ENCODE results near the gene EIF3D.
A peak's percentile ranks its signal among the peaks of the same experiment; 100 is the strongest.

The EIF3D gene

DNA sequence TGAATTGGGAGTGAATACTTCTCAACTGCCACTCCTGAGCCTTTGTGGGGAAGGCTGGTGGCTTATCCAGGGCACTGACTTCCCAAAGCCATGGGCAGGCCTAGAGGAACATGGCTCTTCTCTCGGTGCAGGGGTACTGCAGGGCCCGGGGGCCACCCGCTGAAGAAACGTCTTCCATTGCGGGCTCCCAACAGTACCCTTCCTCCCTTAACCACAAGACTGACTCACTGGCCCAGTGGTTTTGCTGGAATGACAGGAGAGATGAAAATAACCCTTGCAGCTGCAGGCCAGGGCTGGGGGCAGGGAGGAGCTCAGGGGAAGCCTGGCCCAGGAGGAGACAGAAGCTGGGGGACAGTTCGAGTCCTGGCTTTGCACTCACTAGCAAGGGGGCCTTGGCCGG lies 61.0 kb downstream of the EIF3D start:
- Histone ChIP-seq H3K36me3 (replicated peaks; ENCODE audit: insufficient read depth, low read length) (no peaks in the 10 kb centered on the region), H3K27me3 (replicated peaks; ENCODE audit: insufficient read depth, low read length) (no peaks in the 10 kb centered on the region), H2AFZ (ENCODE audit: low read length) (no peak overlapping the region), H3K4me2 (ENCODE audit: low read depth, low read length) (peak overlapping the region; percentile 59), H3K9me2 (replicated peaks; ENCODE audit: insufficient read depth, low read length) (no peaks in the 10 kb centered on the region), H3K79me2 (ENCODE audit: low read length) (peaks cover 11% of the 10 kb centered on the region), H3K4me3 (ENCODE audit: low read length) (no peak overlapping the region), H3K9ac (ENCODE audit: low read length) (peak overlapping the region; percentile 15; the same call in 1 of the 2 replicates), H4K20me1 (ENCODE audit: insufficient read depth, low read length) (no peaks in the 10 kb centered on the region), H3K27ac (ENCODE audit: low read length) (no peak overlapping the region; the same call in 1 of the 2 replicates), H3K9me3 (replicated peaks; ENCODE audit: insufficient read depth, low read length) (no peaks in the 10 kb centered on the region), H3K4me1 (ENCODE audit: low read length) (peaks cover 34% of the 10 kb centered on the region), H3F3A (ENCODE audit: insufficient read depth, low read length) (0 out of 2 replicates have a peak, but pooled peaks cover 4% of the 10 kb centered on the region)
- DNase-seq = peak; percentile 64
- TF ChIP-seq EZH2phosphoT487 (IDR thresholded peaks at IDR 0.05; ENCODE audit: low read length) (no peak), CTCF (IDR thresholded peaks at IDR 0.05; ENCODE audit: low read length) (no peak), EZH2 (optimal IDR thresholded peaks at IDR 0.05; ENCODE audit: low read depth, low read length) (no peak)

- no peak for DNase-seq
- Histone ChIP-seq H4K20me1 (ENCODE audit: insufficient read depth, low read length) (no peaks in the 10 kb centered on the region), H3K27ac (ENCODE audit: low read length) (no peak overlapping the region), H3K9me3 (replicated peaks; ENCODE audit: insufficient read depth, low read length) (no peaks in the 10 kb centered on the region), H3K4me2 (ENCODE audit: low read depth, low read length) (peak overlapping the region; percentile 59; the same call in 1 of the 2 replicates), H3K9me2 (replicated peaks; ENCODE audit: insufficient read depth, low read length) (no peaks in the 10 kb centered on the region), H3K27me3 (replicated peaks; ENCODE audit: insufficient read depth, low read length) (no peaks in the 10 kb centered on the region), H3K79me2 (ENCODE audit: low read length) (peaks cover 11% of the 10 kb centered on the region), H3K36me3 (replicated peaks; ENCODE audit: insufficient read depth, low read length) (no peaks in the 10 kb centered on the region), H3K9ac (ENCODE audit: low read length) (no peak overlapping the region), H3K4me1 (ENCODE audit: low read length) (peaks cover 34% of the 10 kb centered on the region), H3F3A (ENCODE audit: insufficient read depth, low read length) (0 out of 2 replicates have a peak, but pooled peaks cover 3% of the 10 kb centered on the region), H3K4me3 (ENCODE audit: low read length) (no peak overlapping the region), H2AFZ (ENCODE audit: low read length) (no peak overlapping the region)
- no peak for TF ChIP-seq EZH2 (optimal IDR thresholded peaks at IDR 0.05; ENCODE audit: low read depth, low read length)
- no peak for TF ChIP-seq CTCF (IDR thresholded peaks at IDR 0.05; ENCODE audit: low read length)
- TF ChIP-seq EZH2phosphoT487 (IDR thresholded peaks at IDR 0.05; ENCODE audit: low read length) = no peak
Measured at GRCh38 chr22:36467042-36467810, 61.7 kb downstream of the EIF3D start.

- no peak overlapping the region for H3K4me2 ChIP-seq (ENCODE audit: low read depth, low read length)
- H3K4me3 ChIP-seq (ENCODE audit: low read length) = no peak overlapping the region
- H3K4me1 ChIP-seq (ENCODE audit: low read length) = peaks cover 34% of the 10 kb centered on the region
Measured at GRCh38 chr22:36466258-36466657, 62.7 kb downstream of the EIF3D start.

More at GRCh38 chr22:36466258-36466657, 62.7 kb downstream of the EIF3D start:
- H3K9me2 ChIP-seq (replicated peaks; ENCODE audit: insufficient read depth, low read length) = no peaks in the 10 kb centered on the region
- no peak for DNase-seq
- H2AFZ ChIP-seq (ENCODE audit: low read length) = no peak overlapping the region
- no peaks in the 10 kb centered on the region for H3F3A ChIP-seq (ENCODE audit: insufficient read depth, low read length)
- TF ChIP-seq CTCF (IDR thresholded peaks at IDR 0.05; ENCODE audit: low read length) = no peak
- TF ChIP-seq EZH2 (optimal IDR thresholded peaks at IDR 0.05; ENCODE audit: low read depth, low read length) = no peak
- TF ChIP-seq EZH2phosphoT487 (IDR thresholded peaks at IDR 0.05; ENCODE audit: low read length) = no peak
- no peak overlapping the region for H3K27ac ChIP-seq (ENCODE audit: low read length)
- no peak overlapping the region for H3K9ac ChIP-seq (ENCODE audit: low read length)
- H3K79me2 ChIP-seq (ENCODE audit: low read length) = peaks cover 11% of the 10 kb centered on the region
- H3K27me3 ChIP-seq (replicated peaks; ENCODE audit: insufficient read depth, low read length) = no peaks in the 10 kb centered on the region
- H4K20me1 ChIP-seq (ENCODE audit: insufficient read depth, low read length) = no peaks in the 10 kb centered on the region
- H3K9me3 ChIP-seq (replicated peaks; ENCODE audit: insufficient read depth, low read length) = no peaks in the 10 kb centered on the region
- H3K36me3 ChIP-seq (replicated peaks; ENCODE audit: insufficient read depth, low read length) = no peaks in the 10 kb centered on the region
